ENCODE measurements around the gene MAPK9. TPM values are rescaled to one million over a fixed set of nuclear protein-coding genes. Genes with fewer than 3 reads are reported as not detected.

Gene MAPK9
- total RNA-seq, 1 experiment from 2014 or later, result 65.4 TPM

GRCh38 chr5:180329138-180329435 lies 37.2 kb upstream of the MAPK9 start:
- Mint-ChIP-seq H3K27me3 (ENCODE audit: unreplicated experiment) (peaks cover 24% of the 10 kb centered on the region), H3K9me3 (ENCODE audit: low read depth, unreplicated experiment) (no peaks in the 10 kb centered on the region), H3K4me1 (ENCODE audit: low read depth, unreplicated experiment) (peaks cover 29% of the 10 kb centered on the region), H3K36me3 (ENCODE audit: insufficient read depth, unreplicated experiment) (peaks cover 5% of the 10 kb centered on the region), H3K27ac (ENCODE audit: unreplicated experiment) (no peak overlapping the region), H3K4me3 (ENCODE audit: low read depth, unreplicated experiment) (no peak overlapping the region)
- no peak for TF ChIP-seq CTCF (IDR thresholded peaks at IDR 0.05; ENCODE audit: unreplicated experiment)
- CTCF ChIA-PET, result interaction anchor here (0.6 to 1.5 kb wide), 20 partner anchors 8 to 356 kb away, joined by 3 to 14 read pairs (median 3); partner anchors contain the start of genes GFPT2 and RASGEF1C
- DNase-seq, result no peak
- no TSS peak for BruUV-seq (replicated peaks)
- intact Hi-C loops (cut with micrococcal nuclease; ENCODE audit: unreplicated experiment), result loop anchor here (5.0 kb wide), 2 partner anchors 37 to 202 kb away; partner anchors contain the start of gene MAPK9

GRCh38 chr5:180328296-180329137 lies 36.6 kb upstream of the MAPK9 start:
- Mint-ChIP-seq H3K4me3 (ENCODE audit: low read depth, unreplicated experiment) (no peak overlapping the region), H3K9me3 (ENCODE audit: low read depth, unreplicated experiment) (no peaks in the 10 kb centered on the region), H3K36me3 (ENCODE audit: insufficient read depth, unreplicated experiment) (peaks cover 5% of the 10 kb centered on the region), H3K4me1 (ENCODE audit: low read depth, unreplicated experiment) (peaks cover 24% of the 10 kb centered on the region), H3K27ac (ENCODE audit: unreplicated experiment) (no peak overlapping the region), H3K27me3 (ENCODE audit: unreplicated experiment) (peaks cover 24% of the 10 kb centered on the region)
- BruUV-seq (replicated peaks), result no TSS peak
- DNase-seq, result peak; percentile 90
- intact Hi-C loops (cut with micrococcal nuclease; ENCODE audit: unreplicated experiment), result loop anchor here (5.0 kb wide), 2 partner anchors 36 to 201 kb away; partner anchors contain the start of gene MAPK9
- peak; percentile 92 for TF ChIP-seq CTCF (IDR thresholded peaks at IDR 0.05; ENCODE audit: unreplicated experiment)
- CTCF ChIA-PET, result interaction anchor here (0.6 to 1.5 kb wide), 21 partner anchors 9 to 357 kb away, joined by 3 to 14 read pairs (median 3); partner anchors contain the start of genes GFPT2 and RASGEF1C

- H3K4me3 Mint-ChIP-seq (ENCODE audit: low read depth, unreplicated experiment), result no peak overlapping the region
- H3K4me1 Mint-ChIP-seq (ENCODE audit: low read depth, unreplicated experiment), result peaks cover 19% of the 10 kb centered on the region
- intact Hi-C loops (cut with micrococcal nuclease; ENCODE audit: unreplicated experiment), result loop anchor here (5.0 kb wide), 2 partner anchors 35 to 200 kb away; partner anchors contain the start of gene MAPK9
- DNase-seq, result no peak
- CTCF ChIA-PET, result no interaction called here
- H3K27me3 Mint-ChIP-seq (ENCODE audit: unreplicated experiment), result peaks cover 24% of the 10 kb centered on the region
- BruUV-seq (replicated peaks), result no TSS peak
- no peak for TF ChIP-seq CTCF (IDR thresholded peaks at IDR 0.05; ENCODE audit: unreplicated experiment)
- H3K27ac Mint-ChIP-seq (ENCODE audit: unreplicated experiment), result no peak overlapping the region
- H3K9me3 Mint-ChIP-seq (ENCODE audit: low read depth, unreplicated experiment), result no peaks in the 10 kb centered on the region
- H3K36me3 Mint-ChIP-seq (ENCODE audit: insufficient read depth, unreplicated experiment), result peaks cover 5% of the 10 kb centered on the region
Measured at GRCh38 chr5:180326989-180327565, 35.2 kb upstream of the MAPK9 start.

- BruUV-seq (replicated peaks), result no TSS peak
- no peak for DNase-seq
- CTCF ChIA-PET, result no interaction called here
- H3K27ac Mint-ChIP-seq (ENCODE audit: unreplicated experiment), result no peak overlapping the region
- intact Hi-C loops (cut with micrococcal nuclease; ENCODE audit: unreplicated experiment), result no loop called here
- H3K27me3 Mint-ChIP-seq (ENCODE audit: unreplicated experiment), result peaks cover 15% of the 10 kb centered on the region
- no peaks in the 10 kb centered on the region for H3K9me3 Mint-ChIP-seq (ENCODE audit: low read depth, unreplicated experiment)
- H3K36me3 Mint-ChIP-seq (ENCODE audit: insufficient read depth, unreplicated experiment), result no peaks in the 10 kb centered on the region
- TF ChIP-seq CTCF (IDR thresholded peaks at IDR 0.05; ENCODE audit: unreplicated experiment), result no peak
- no peaks in the 10 kb centered on the region for H3K4me1 Mint-ChIP-seq (ENCODE audit: low read depth, unreplicated experiment)
- H3K4me3 Mint-ChIP-seq (ENCODE audit: low read depth, unreplicated experiment), result no peak overlapping the region
Measured at GRCh38 chr5:180324601-180324950, 32.7 kb upstream of the MAPK9 start.
